ENCODE data around the gene LEMD1.
"Not testable (repeated sequence)": the region's sequence is repeated elsewhere in the genome, so short reads cannot be mapped to it uniquely, and the experiment has no call there.

The LEMD1 gene

DNA sequence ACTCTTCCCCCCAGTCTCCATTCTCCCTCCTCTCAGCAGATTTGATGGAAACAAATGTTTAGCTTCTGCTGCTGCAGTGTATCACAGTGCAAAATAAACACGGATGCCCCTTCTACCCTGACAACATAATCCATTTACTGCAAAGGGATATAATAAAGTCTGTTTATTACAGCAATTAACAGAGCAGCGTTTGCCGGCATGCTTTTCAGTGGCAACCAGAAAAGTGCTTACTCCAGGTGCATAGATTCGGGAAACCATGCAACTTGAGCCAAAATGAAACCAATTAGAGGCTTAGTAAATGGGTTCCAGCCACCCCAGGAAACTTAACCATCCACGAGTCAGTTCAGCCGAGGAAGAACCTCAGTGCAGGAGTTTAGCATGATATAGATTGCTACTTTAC lies 12.9 kb upstream of the LEMD1 start:
- TF ChIP-seq, protein P1, sequence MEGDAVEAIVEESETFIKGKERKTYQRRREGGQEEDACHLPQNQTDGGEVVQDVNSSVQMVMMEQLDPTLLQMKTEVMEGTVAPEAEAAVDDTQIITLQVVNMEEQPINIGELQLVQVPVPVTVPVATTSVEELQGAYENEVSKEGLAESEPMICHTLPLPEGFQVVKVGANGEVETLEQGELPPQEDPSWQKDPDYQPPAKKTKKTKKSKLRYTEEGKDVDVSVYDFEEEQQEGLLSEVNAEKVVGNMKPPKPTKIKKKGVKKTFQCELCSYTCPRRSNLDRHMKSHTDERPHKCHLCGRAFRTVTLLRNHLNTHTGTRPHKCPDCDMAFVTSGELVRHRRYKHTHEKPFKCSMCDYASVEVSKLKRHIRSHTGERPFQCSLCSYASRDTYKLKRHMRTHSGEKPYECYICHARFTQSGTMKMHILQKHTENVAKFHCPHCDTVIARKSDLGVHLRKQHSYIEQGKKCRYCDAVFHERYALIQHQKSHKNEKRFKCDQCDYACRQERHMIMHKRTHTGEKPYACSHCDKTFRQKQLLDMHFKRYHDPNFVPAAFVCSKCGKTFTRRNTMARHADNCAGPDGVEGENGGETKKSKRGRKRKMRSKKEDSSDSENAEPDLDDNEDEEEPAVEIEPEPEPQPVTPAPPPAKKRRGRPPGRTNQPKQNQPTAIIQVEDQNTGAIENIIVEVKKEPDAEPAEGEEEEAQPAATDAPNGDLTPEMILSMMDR (conservative IDR thresholded peaks at IDR 0.05), result no peak
- peak overlapping the region; percentile 62 for H3K27ac ChIP-seq

DNA sequence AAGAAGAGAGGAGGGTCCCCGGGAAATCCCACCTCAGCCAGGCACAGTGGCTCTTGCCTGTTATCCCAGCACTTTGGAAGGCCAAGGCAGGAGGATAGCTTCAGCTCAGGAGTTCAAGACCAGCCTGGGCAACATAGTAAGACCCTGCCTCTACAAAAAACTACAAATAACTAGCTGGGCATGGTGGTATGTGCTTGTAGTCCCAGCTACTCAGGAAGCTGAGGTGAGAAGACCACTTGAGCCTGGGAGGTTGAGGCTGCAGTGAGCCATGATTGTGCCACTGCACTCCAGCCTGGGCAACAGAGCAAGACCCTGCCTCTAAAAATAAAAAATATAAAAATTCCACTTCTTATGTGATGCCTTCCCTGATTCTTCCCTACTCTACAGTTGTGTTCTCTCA lies 10.8 kb upstream of the LEMD1 start:
- H3K27ac ChIP-seq, result not testable (repeated sequence)

DNA sequence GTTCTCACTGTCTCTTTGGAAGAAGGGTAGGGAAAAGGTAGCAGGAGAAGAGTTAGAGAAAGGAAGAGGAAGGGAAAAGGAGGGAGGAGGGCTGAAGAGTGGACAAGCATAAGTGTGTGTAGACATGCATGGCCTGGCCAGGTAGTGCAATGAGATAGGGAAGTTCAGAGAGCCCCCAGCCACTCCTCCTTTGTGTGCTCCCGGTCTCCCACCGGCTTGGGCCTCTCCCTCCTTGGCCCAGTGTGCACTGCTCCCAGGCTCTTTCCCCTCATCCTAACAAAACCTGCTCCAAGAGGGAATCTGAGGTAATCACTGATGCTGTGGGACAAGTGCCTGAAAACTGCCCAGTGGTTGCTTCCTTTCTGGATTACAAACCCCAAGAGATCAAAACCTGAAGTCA lies 10.3 kb upstream of the LEMD1 start:
- no peak overlapping the region for H3K27ac ChIP-seq
- TF ChIP-seq, protein P1 (conservative IDR thresholded peaks at IDR 0.05), result no peak

DNA sequence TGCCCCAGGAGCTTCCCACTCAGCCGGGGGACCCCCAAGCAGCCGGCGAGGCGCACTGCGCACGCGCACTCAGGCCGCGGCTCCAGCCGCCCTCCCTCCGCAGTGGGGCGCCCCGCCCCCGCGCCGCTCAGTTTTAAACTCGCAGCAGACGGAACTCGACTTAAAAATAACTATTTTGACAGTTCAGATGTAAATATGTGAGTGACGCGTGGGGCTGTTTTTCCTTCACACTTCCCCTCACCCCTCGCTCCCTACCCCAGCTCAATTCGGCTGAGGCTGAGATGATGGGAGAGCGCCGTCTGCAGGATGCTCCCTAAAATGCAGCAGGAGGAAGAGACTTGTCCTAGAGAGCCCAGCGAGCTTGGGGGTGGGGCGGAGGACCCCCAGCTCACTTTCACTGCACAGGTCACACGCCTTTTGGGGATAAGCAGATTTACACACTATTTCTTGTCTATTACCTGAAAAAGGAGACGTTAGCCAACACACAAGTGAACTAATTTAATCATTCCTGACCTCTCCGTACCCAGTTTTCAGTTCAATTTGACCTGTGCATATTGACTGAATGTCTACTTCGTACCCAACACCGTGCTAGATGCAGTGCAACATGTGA lies 8.9 kb upstream of the LEMD1 start:
- TF ChIP-seq, protein P1 (conservative IDR thresholded peaks at IDR 0.05), result peak; percentile 93

DNA sequence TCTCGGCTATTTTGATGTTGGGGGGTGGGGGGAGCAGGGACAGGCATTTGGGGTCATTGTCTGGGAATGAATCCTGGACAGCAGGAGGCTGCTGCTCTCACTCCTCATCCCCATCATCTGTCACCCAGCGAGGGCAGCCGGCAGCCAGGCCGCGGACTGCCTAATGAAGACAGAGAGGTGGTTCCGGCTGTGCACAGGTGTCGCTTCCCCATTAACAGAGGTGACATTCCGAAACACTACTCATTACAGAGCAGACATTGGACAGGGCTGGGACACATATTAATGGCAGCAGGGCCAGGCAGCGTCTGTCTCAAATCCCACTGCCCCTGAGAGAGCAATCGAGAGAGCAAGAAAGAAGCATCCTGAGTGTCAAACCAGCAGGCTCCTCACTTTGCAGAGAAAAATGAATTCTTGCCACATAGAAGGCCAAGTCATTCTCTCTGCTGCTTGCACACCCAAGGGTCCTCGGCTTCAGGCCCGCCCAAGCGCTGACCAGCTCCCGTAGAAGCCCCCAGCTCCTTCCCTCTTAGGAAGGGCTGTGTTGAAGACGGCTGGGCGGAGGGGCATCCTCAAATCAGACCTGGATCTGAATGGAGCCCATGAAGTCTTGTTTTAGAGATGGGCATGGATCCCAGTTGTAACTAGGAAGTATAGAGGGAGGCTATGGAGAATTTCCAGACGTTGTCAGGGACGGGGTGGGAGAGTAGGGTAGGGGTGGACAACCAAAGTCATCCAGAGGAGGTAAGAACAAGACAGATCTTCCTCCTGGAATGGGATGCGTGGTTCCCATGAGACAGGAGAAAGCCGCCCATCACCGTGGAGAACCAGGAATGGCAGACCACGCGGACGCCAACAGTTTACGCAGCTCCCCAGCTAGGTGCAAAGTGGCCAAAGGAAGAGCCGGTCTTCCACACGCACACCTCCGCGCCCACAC lies 8.2 kb upstream of the LEMD1 start:
- TF ChIP-seq, protein P1 (conservative IDR thresholded peaks at IDR 0.05), result no peak
- no peak overlapping the region for H3K27ac ChIP-seq

More for the DNA sequence above, 8.9 kb upstream of the LEMD1 start:
- H3K27ac ChIP-seq, result no peak overlapping the region

DNA sequence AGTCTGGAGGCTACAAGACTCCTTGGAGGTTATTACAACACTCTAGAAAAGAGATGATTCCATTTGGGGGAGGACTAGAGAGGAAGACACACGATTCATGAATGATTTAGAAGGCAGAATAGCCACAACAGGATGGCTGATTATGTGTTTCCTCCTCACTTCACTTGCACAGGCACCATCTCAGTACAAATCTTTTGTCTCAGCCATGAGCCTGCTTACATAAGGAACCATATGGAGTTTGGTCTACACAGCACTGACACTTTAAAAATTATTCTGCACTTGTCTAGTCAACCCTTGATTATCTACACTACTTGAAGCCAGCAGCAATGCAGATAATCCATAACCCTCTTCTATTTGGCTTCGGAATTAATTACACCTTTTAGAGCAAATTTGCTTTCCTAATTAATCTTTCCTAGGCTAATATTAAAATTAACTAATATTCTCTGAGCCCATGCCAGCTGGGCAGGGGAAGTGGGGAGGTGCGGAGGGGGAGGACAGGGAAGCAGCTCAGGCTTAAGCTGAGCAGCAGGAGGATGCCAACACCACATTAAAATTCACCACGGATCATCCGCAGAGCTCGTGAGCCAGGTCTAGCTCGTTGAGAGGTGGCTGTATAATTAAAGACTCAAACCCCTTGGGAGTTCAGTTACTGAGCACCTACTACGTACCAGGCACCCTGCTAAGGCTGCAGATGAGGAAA lies 3.2 kb upstream of the LEMD1 start:
- TF ChIP-seq, protein P1 (conservative IDR thresholded peaks at IDR 0.05), result no peak
- no peak overlapping the region for H3K27ac ChIP-seq

DNA sequence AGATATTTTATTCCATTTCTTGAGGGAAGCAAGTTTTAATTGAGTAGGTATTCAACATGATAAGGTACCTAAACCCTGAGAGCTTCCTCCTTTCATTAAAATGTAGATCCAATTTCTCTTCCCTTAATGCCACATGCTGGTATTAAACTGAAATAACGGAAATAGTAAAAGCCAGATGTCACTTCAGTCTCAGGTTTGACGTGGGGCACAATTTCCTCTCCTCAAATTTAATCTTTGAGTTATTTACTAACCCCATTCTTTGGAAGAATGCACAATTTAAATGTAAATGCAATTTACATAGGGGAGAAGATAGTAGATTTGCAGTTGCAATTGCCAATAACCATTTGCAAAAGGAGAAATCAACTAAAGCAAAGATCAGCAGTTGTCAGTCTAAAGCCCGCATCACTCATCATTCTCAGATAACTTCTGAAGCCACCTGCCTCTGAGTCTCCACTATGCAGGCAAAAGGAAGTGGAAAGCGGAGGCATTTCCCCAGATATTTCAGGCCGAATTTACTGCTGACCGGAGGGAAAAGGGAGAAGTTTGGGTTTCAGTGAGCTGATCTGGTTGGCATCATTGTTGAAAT lies 2.1 kb upstream of the LEMD1 start:
- no peak overlapping the region for H3K27ac ChIP-seq
- TF ChIP-seq, protein P1 (conservative IDR thresholded peaks at IDR 0.05), result no peak
